Smooth muscle cell of bladder (primary cell): ENCODE data around the gene ADGRG2. TPM values are rescaled to one million over a fixed set of nuclear protein-coding genes. Genes with fewer than 3 reads are reported as not detected.

Source experiments
- total RNA-seq: library from RNA; depleted of rRNA; stranded (reverse); fragments of >200 nt; gene quantifications from 2 replicates; pipeline ENCODE4 v1.2.3, GENCODE V29; 2014

Gene ADGRG2, protein sequence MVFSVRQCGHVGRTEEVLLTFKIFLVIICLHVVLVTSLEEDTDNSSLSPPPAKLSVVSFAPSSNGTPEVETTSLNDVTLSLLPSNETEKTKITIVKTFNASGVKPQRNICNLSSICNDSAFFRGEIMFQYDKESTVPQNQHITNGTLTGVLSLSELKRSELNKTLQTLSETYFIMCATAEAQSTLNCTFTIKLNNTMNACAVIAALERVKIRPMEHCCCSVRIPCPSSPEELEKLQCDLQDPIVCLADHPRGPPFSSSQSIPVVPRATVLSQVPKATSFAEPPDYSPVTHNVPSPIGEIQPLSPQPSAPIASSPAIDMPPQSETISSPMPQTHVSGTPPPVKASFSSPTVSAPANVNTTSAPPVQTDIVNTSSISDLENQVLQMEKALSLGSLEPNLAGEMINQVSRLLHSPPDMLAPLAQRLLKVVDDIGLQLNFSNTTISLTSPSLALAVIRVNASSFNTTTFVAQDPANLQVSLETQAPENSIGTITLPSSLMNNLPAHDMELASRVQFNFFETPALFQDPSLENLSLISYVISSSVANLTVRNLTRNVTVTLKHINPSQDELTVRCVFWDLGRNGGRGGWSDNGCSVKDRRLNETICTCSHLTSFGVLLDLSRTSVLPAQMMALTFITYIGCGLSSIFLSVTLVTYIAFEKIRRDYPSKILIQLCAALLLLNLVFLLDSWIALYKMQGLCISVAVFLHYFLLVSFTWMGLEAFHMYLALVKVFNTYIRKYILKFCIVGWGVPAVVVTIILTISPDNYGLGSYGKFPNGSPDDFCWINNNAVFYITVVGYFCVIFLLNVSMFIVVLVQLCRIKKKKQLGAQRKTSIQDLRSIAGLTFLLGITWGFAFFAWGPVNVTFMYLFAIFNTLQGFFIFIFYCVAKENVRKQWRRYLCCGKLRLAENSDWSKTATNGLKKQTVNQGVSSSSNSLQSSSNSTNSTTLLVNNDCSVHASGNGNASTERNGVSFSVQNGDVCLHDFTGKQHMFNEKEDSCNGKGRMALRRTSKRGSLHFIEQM
- under 0.01 TPM in 2 replicates for total RNA-seq

GRCh38 chrX:19121898-19122640, at the start of gene ADGRG2:
ADGRG2 (minus strand) TSS chrX:19122468; CDS start chrX:19068834, 53,634 bp downstream.

DNA sequence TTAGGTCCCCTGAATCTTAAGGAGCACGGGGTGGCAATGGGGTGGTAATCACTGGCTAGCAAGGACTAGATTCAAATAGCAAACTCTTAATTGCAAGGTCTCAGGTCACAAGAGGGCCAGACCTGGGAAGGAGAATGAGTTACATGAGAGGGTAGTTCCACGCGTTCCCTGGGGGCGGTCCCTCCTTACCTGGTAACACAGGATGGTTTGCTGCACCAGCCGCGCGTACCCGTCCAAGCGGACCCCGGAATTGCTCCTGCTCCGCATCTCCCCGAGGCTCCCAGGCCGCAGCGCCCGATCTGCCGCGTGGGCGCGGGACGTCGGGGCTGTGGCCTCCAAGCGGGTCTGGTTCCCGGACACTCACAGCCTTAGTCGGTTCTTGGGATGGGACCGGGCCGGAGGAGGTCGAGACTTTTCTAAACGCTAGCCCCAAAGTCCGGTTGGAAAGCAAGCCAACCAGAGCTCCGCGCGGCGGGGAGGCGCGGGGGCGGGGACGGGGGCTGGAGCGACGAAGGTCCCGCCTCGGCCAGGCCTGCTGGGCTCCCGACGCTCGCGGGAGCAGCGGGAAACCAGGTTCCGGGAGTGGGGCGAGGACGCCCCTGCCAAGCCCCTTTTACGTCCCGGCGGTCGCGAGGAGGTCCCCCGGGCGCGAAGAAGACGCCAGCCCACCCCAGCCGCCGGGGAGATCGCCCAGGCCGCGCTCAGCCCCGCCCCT, 138.4 kb downstream of the ADGRG2 start, which contains the start of gene PHKA2:
Gene PHKA2, minus strand, starts transcription at position 449 of the 715 bp plus-strand sequence. Its CDS starts 182 bp downstream, at position 267.

Other genes with a start within 250 kb of the ADGRG2 start
- gene PHKA2, start 138.4 kb downstream of the ADGRG2 start, total RNA-seq: 9.0 and 11.8 TPM in 2 replicates
- 90.7 and 95.2 TPM in 2 replicates for gene PDHA1, start 221.5 kb upstream of the ADGRG2 start, total RNA-seq